ENCODE measurements around the gene SLC25A20. TPM values are rescaled to one million over a fixed set of nuclear protein-coding genes. Genes with fewer than 3 reads are reported as not detected.
"Not testable (repeated sequence)": the region's sequence is repeated elsewhere in the genome, so short reads cannot be mapped to it uniquely, and the experiment has no call there.

Gene SLC25A20
- total RNA-seq, 1 donor from 2014 or later = 30.0 TPM

- intact Hi-C loops (cut with micrococcal nuclease) = loop anchor here (1.0 kb wide), 2 partner anchors 51 to 71 kb away; partner anchors contain the start of genes ARIH2 and SLC25A20
Measured at GRCh38 chr3:48847504-48848423, 50.9 kb downstream of the SLC25A20 start, which contains the start of gene PRKAR2A. Gene PRKAR2A (minus strand): TSS chr3:48847874. CDS start chr3:48847596, 278 bp downstream.

GRCh38 chr3:48847053-48847503, 51.6 kb downstream of the SLC25A20 start:
- intact Hi-C loops (cut with micrococcal nuclease) = loop anchor here (1.0 kb wide), 2 partner anchors 51 to 71 kb away; partner anchors contain the start of genes ARIH2 and SLC25A20

- intact Hi-C loops (cut with micrococcal nuclease) = no loop called here
Measured at GRCh38 chr3:48845170-48845569, 53.5 kb downstream of the SLC25A20 start.

- intact Hi-C loops (cut with micrococcal nuclease) = no loop called here
Measured at GRCh38 chr3:48837163-48837562, 61.5 kb downstream of the SLC25A20 start.

- intact Hi-C loops (cut with micrococcal nuclease) = no loop called here
Measured at GRCh38 chr3:48835650-48836366, 62.9 kb downstream of the SLC25A20 start.

GRCh38 chr3:48832684-48833083, 66.0 kb downstream of the SLC25A20 start:
- intact Hi-C loops (cut with micrococcal nuclease) = no loop called here

- intact Hi-C loops (cut with micrococcal nuclease) = no loop called here
Measured at GRCh38 chr3:48830715-48831114, 68.0 kb downstream of the SLC25A20 start.

- intact Hi-C loops (cut with micrococcal nuclease) = not testable (repeated sequence)
Measured at GRCh38 chr3:48829525-48829924, 69.2 kb downstream of the SLC25A20 start.

GRCh38 chr3:48827874-48828273, 70.8 kb downstream of the SLC25A20 start:
- intact Hi-C loops (cut with micrococcal nuclease) = not testable (repeated sequence)

- intact Hi-C loops (cut with micrococcal nuclease) = no loop called here
Measured at GRCh38 chr3:48826451-48826850, 72.2 kb downstream of the SLC25A20 start.

- intact Hi-C loops (cut with micrococcal nuclease) = no loop called here
Measured at GRCh38 chr3:48820612-48821324, 77.9 kb downstream of the SLC25A20 start.

GRCh38 chr3:48819234-48820221, 79.2 kb downstream of the SLC25A20 start:
- intact Hi-C loops (cut with micrococcal nuclease) = no loop called here

- intact Hi-C loops (cut with micrococcal nuclease) = no loop called here
Measured at GRCh38 chr3:48811524-48811923, 87.2 kb downstream of the SLC25A20 start.

Other genes starting within 250 kb of the SLC25A20 start
- gene CELSR3, start 236.0 kb downstream of the SLC25A20 start, total RNA-seq = 11.1 and 11.2 TPM in 2 replicates
- 34.1 and 37.8 TPM in 2 replicates for gene NCKIPSD, start 213.0 kb downstream of the SLC25A20 start, total RNA-seq
- gene IP6K2, start 181.7 kb downstream of the SLC25A20 start, total RNA-seq = 59.3 and 59.9 TPM in 2 replicates
- 25.2 and 27.1 TPM in 2 replicates for gene PRKAR2A, start 51.0 kb downstream of the SLC25A20 start, total RNA-seq
- gene ARIH2, start 20.0 kb upstream of the SLC25A20 start, total RNA-seq = 114 and 119 TPM in 2 replicates
- 37.9 and 39.8 TPM in 2 replicates for gene P4HTM, start 91.4 kb upstream of the SLC25A20 start, total RNA-seq
- gene WDR6, start 108.5 kb upstream of the SLC25A20 start, total RNA-seq = 156 TPM in 2 replicates
- 21.9 and 23.7 TPM in 2 replicates for gene DALRD3, start 119.7 kb upstream of the SLC25A20 start, total RNA-seq
- gene NDUFAF3, start 123.2 kb upstream of the SLC25A20 start, total RNA-seq = 110 and 111 TPM in 2 replicates
- gene IMPDH2, start 130.5 kb upstream of the SLC25A20 start, total RNA-seq = 259 and 264 TPM in 2 replicates
- gene QRICH1, start 195.2 kb upstream of the SLC25A20 start, total RNA-seq = 138 and 147 TPM in 2 replicates
- 217 and 243 TPM in 2 replicates for gene QARS1, start 205.9 kb upstream of the SLC25A20 start, total RNA-seq
- gene USP19, start 221.9 kb upstream of the SLC25A20 start, total RNA-seq = 61.2 and 63.5 TPM in 2 replicates
- not detected in 2 replicates for gene LAMB2, start 234.2 kb upstream of the SLC25A20 start, total RNA-seq